Neural progenitor cell (in vitro differentiated cells): ENCODE measurements around the gene SYNDIG1. TPM values are rescaled to one million over a fixed set of nuclear protein-coding genes. Genes with fewer than 3 reads are reported as not detected.

Experiments
- DNase-seq: peaks from one replicate; pipeline ENCODE4 v3.0.0-alpha.2; 2016; ENCODE audit warnings: low spot score
- H2AFZ ChIP-seq: fragments of 200-600 bp; sonication (generic); replicated peaks from 2 replicates; pipeline ENCODE4 v1.6.1; 2016; ENCODE audit warnings: antibody characterized with exemption
- H3F3A ChIP-seq: fragments of 200-600 bp; sonication (generic); 2 replicates; pipeline ENCODE4 v1.6.1; 2016; ENCODE audit warnings: antibody characterized with exemption, low read depth
- H3K27ac ChIP-seq: fragments of 200-600 bp; sonication (generic); 2 replicates; pipeline ENCODE4 v1.5.1; 2016; ENCODE audit warnings: mild to moderate bottlenecking
- H3K27me3 ChIP-seq: fragments of 200-600 bp; sonication (generic); 2 replicates; pipeline ENCODE4 v1.6.1; 2016; ENCODE audit warnings: mild to moderate bottlenecking, moderate library complexity
- H3K36me3 ChIP-seq: fragments of 200-600 bp; sonication (generic); 2 replicates; pipeline ENCODE4 v1.5.1; 2016
- H3K4me1 ChIP-seq: fragments of 200-600 bp; sonication (generic); 2 replicates; pipeline ENCODE4 v1.6.1; 2016; ENCODE audit warnings: mixed run types
- H3K4me2 ChIP-seq: fragments of 200-600 bp; sonication (generic); 2 replicates; pipeline ENCODE4 v1.6.1; 2016
- H3K4me3 ChIP-seq: fragments of 200-600 bp; sonication (generic); 2 replicates; pipeline ENCODE4 v1.5.1; 2016
- H3K79me2 ChIP-seq: fragments of 200-600 bp; sonication (generic); 2 replicates; pipeline ENCODE4 v1.6.1; 2016; ENCODE audit warnings: low read depth
- H3K9ac ChIP-seq: fragments of 200-600 bp; sonication (generic); 2 replicates; pipeline ENCODE4 v1.6.1; 2016
- H3K9me3 ChIP-seq: fragments of 200-600 bp; sonication (generic); 2 replicates; pipeline ENCODE4 v1.5.1; 2016; ENCODE audit warnings: low read depth
- H4K20me1 ChIP-seq: fragments of 200-600 bp; sonication (generic); 2 replicates; pipeline ENCODE4 v1.6.1; 2016; ENCODE audit warnings: low read depth
- H3K27ac Mint-ChIP-seq: 3 replicates; pipeline ENCODE4 v1.8.0; 2021; ENCODE audit warnings: mixed read lengths
- H3K27me3 Mint-ChIP-seq: 2 replicates; pipeline ENCODE4 v1.8.0; 2022; ENCODE audit warnings: low read depth, mild to moderate bottlenecking, inconsistent platforms, moderate library complexity, mixed read lengths; ENCODE audit not compliant: insufficient read depth
- H3K36me3 Mint-ChIP-seq: 3 replicates; pipeline ENCODE4 v1.8.0; 2021; ENCODE audit warnings: mixed read lengths
- H3K4me1 Mint-ChIP-seq: 3 replicates; pipeline ENCODE4 v1.8.0; 2021; ENCODE audit warnings: mixed read lengths
- H3K4me3 Mint-ChIP-seq: 3 replicates; pipeline ENCODE4 v1.8.0; 2021; ENCODE audit warnings: mild to moderate bottlenecking, moderate library complexity, mixed read lengths
- H3K9me3 Mint-ChIP-seq: 3 replicates; pipeline ENCODE4 v1.8.0; 2020; ENCODE audit warnings: mixed read lengths
- CTCF ChIP-seq: fragments of 200-600 bp; sonication (generic); IDR thresholded peaks from 2 replicates; pipeline ENCODE4 v1.5.1; 2017; ENCODE audit warnings: antibody characterized with exemption, mild to moderate bottlenecking
- EZH2 ChIP-seq: fragments of 200-600 bp; sonication (generic); IDR thresholded peaks from 2 replicates; pipeline ENCODE4 v1.6.1; 2017; ENCODE audit warnings: antibody characterized with exemption, mild to moderate bottlenecking, moderate library complexity
- EZH2phosphoT487 ChIP-seq: fragments of 200-600 bp; sonication (generic); IDR thresholded peaks from 2 replicates; pipeline ENCODE4 v1.6.1; 2017; ENCODE audit warnings: antibody characterized with exemption
- total RNA-seq: library from RNA; depleted of rRNA; stranded (reverse); fragments of >200 nt; gene quantifications from 2 replicates; pipeline ENCODE4 v1.2.3, GENCODE V29; 2015; ENCODE audit warnings: low replicate concordance

Gene SYNDIG1
- total RNA-seq, 1 donor from 2014 or later, result 1.0 TPM

GRCh38 chr20:24582373-24583168 is 113.1 kb downstream of the SYNDIG1 start:
- Mint-ChIP-seq H3K4me3 (no peak overlapping the region), H3K27ac (no peak overlapping the region), H3K4me1 (peaks cover 13% of the 10 kb centered on the region), H3K9me3 (no peaks in the 10 kb centered on the region), H3K36me3 (no peaks in the 10 kb centered on the region), H3K27me3 (peaks cover 6% of the 10 kb centered on the region)
- Histone ChIP-seq H3K4me3 (no peak overlapping the region), H3K27ac (no peak overlapping the region), H4K20me1 (no peaks in the 10 kb centered on the region), H3K36me3 (no peaks in the 10 kb centered on the region), H3K4me1 (no peaks in the 10 kb centered on the region), H3K4me2 (no peak overlapping the region), H2AFZ (no peak overlapping the region), H3K27me3 (no peaks in the 10 kb centered on the region), H3K79me2 (no peaks in the 10 kb centered on the region), H3K9me3 (no peaks in the 10 kb centered on the region), H3F3A (no peaks in the 10 kb centered on the region), H3K9ac (no peak overlapping the region)
- no peak for DNase-seq
- TF ChIP-seq CTCF (no peak), EZH2phosphoT487 (no peak), EZH2 (no peak)

DNA sequence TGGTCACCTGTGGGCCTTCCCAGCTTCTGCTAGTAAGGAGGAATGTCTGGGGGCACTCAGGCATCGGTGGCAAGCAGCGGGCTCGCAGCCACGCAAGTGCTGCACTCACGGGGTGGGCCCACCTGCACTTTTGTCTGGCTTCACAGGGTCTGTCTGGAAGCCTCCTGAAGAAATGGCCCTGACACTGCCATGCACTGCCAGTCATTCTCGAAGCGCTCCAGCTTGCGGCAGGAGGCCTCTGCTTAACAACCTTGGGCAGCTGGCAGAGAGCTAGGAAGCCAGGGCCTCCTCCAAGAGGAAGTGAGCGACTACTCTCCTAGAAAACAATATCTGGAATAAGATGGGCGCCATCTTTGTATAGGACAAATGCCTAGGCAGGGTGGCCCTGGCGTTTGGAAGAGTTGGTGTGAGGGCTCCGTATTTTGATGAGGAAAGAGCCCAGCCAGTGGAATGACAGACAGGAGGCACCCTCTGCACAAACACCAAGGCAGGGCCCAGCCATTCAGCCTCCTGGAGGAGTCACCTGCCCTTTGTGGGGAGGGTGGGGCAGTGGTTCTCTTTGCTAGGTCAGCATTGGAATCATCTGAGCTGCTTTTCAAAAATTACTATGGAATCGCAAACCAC is 113.9 kb downstream of the SYNDIG1 start:
- H3K27me3 Mint-ChIP-seq, result peaks cover 6% of the 10 kb centered on the region
- no peak overlapping the region for H3K27ac Mint-ChIP-seq
- DNase-seq, result no peak
- H3K4me3 ChIP-seq, result no peak overlapping the region
- no peaks in the 10 kb centered on the region for H3F3A ChIP-seq
- no peaks in the 10 kb centered on the region for H3K27me3 ChIP-seq
- no peaks in the 10 kb centered on the region for H4K20me1 ChIP-seq
- no peaks in the 10 kb centered on the region for H3K9me3 Mint-ChIP-seq
- TF ChIP-seq EZH2phosphoT487 (no peak), CTCF (no peak), EZH2 (no peak)
- no peaks in the 10 kb centered on the region for H3K79me2 ChIP-seq
- H3K9me3 ChIP-seq, result no peaks in the 10 kb centered on the region
- no peaks in the 10 kb centered on the region for H3K36me3 ChIP-seq
- no peak overlapping the region for H3K9ac ChIP-seq
- no peak overlapping the region for H3K27ac ChIP-seq
- H3K4me3 Mint-ChIP-seq, result no peak overlapping the region
- no peaks in the 10 kb centered on the region for H3K4me1 ChIP-seq
- no peak overlapping the region for H2AFZ ChIP-seq
- H3K4me2 ChIP-seq, result no peak overlapping the region
- peaks cover 13% of the 10 kb centered on the region for H3K4me1 Mint-ChIP-seq
- no peaks in the 10 kb centered on the region for H3K36me3 Mint-ChIP-seq

GRCh38 chr20:24584078-24584477 is 114.6 kb downstream of the SYNDIG1 start:
- H3K79me2 ChIP-seq, result no peaks in the 10 kb centered on the region
- no peak overlapping the region for H3K4me2 ChIP-seq
- H3K9me3 ChIP-seq, result no peaks in the 10 kb centered on the region
- no peak overlapping the region for H3K4me3 ChIP-seq
- H3K4me1 ChIP-seq, result no peaks in the 10 kb centered on the region
- Mint-ChIP-seq H3K27ac (no peak overlapping the region), H3K9me3 (no peaks in the 10 kb centered on the region), H3K4me1 (peaks cover 9% of the 10 kb centered on the region), H3K36me3 (no peaks in the 10 kb centered on the region), H3K4me3 (no peak overlapping the region), H3K27me3 (peaks cover 6% of the 10 kb centered on the region)
- H2AFZ ChIP-seq, result no peak overlapping the region
- H4K20me1 ChIP-seq, result no peaks in the 10 kb centered on the region
- no peak for DNase-seq
- no peak overlapping the region for H3K9ac ChIP-seq
- no peak overlapping the region for H3K27ac ChIP-seq
- no peaks in the 10 kb centered on the region for H3K36me3 ChIP-seq
- TF ChIP-seq CTCF, result no peak
- TF ChIP-seq EZH2phosphoT487, result no peak
- no peak for TF ChIP-seq EZH2
- no peaks in the 10 kb centered on the region for H3F3A ChIP-seq
- no peaks in the 10 kb centered on the region for H3K27me3 ChIP-seq
